Astrocyte of the cerebellum (primary cell): Measurements from ENCODE around the gene HEBP2.

Experiments
- DNase-seq: peaks from one replicate; pipeline ENCODE4 v3.0.0-alpha.2; 2011; ENCODE audit warnings: low read depth
- H3K4me3 ChIP-seq: 2 replicates; pipeline ENCODE4 v1.5.1; 2011; ENCODE audit warnings: mild to moderate bottlenecking, low read depth, low read length, moderate library complexity
- CTCF ChIP-seq: IDR thresholded peaks from 2 replicates; pipeline ENCODE4 v1.5.1; 2012; ENCODE audit warnings: low read length, low read depth, moderate library complexity, mild to moderate bottlenecking; ENCODE audit errors: missing control alignments
- in situ Hi-C: cut with HindIII; loops from 2 replicates; pipeline ENCODE4 v1.10.0; 2017; ENCODE audit warnings: low sequenced_read_pairs

The HEBP2 gene

GRCh38 chr6:138404666-138405337, 779 bp downstream of the HEBP2 start:
- no peak for DNase-seq
- no peak for TF ChIP-seq CTCF
- in situ Hi-C loops = loop anchor here (25.0 kb wide), 1 partner anchor 357 kb away; the partner anchor contains the start of gene CCDC28A
- peak overlapping the region; percentile 86 for H3K4me3 ChIP-seq

GRCh38 chr6:138405816-138406413, 1.9 kb downstream of the HEBP2 start:
- DNase-seq = no peak
- no peak overlapping the region for H3K4me3 ChIP-seq
- TF ChIP-seq CTCF = no peak
- in situ Hi-C loops = loop anchor here (25.0 kb wide), 1 partner anchor 356 kb away; the partner anchor contains the start of gene CCDC28A

GRCh38 chr6:138406443-138406842, 2.4 kb downstream of the HEBP2 start:
- TF ChIP-seq CTCF = peak; percentile 10
- in situ Hi-C loops = loop anchor here (25.0 kb wide), 1 partner anchor 356 kb away; the partner anchor contains the start of gene CCDC28A
- no peak for DNase-seq
- no peak overlapping the region for H3K4me3 ChIP-seq

GRCh38 chr6:138410048-138410735, 6.2 kb downstream of the HEBP2 start:
- H3K4me3 ChIP-seq = no peak overlapping the region
- no peak for TF ChIP-seq CTCF
- no peak for DNase-seq
- in situ Hi-C loops = loop anchor here (25.0 kb wide), 1 partner anchor 352 kb away; the partner anchor contains the start of gene CCDC28A

GRCh38 chr6:138410972-138411880, 7.2 kb downstream of the HEBP2 start:
- TF ChIP-seq CTCF = no peak
- DNase-seq = no peak
- no peak overlapping the region for H3K4me3 ChIP-seq
- in situ Hi-C loops = loop anchor here (25.0 kb wide), 1 partner anchor 351 kb away; the partner anchor contains the start of gene CCDC28A
